GM21515 (cell line): ENCODE results near the gene SHLD2.
"Not testable (repeated sequence)": the region's sequence is repeated elsewhere in the genome, so short reads cannot be mapped to it uniquely, and the experiment has no call there.

Source experiments
- ATAC-seq: cut with Tn5 transposase; IDR thresholded peaks from one replicate; pipeline ENCODE4 v1.9.1; 2021; ENCODE audit not compliant: unreplicated experiment

Gene SHLD2

DNA sequence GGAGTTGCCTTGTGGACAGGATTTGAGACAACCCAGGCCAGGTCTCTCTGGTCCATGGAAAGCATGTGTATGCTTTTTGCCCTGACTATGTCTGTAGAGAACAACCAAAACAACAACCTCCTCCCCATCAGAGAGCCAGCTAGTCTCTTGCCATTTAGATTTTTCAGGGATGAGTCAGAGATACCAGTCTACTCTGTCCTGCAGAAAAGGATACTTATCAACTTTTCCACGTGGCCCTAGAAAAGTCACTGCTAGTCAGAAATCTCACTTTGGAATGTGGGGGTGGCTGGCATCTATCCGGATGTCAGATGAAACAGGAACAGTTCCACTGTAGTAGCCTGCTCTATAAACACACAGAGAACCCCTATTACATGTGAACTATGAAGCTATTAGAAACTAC, 116.8 kb downstream of the SHLD2 start:
- not testable (repeated sequence) for ATAC-seq

DNA sequence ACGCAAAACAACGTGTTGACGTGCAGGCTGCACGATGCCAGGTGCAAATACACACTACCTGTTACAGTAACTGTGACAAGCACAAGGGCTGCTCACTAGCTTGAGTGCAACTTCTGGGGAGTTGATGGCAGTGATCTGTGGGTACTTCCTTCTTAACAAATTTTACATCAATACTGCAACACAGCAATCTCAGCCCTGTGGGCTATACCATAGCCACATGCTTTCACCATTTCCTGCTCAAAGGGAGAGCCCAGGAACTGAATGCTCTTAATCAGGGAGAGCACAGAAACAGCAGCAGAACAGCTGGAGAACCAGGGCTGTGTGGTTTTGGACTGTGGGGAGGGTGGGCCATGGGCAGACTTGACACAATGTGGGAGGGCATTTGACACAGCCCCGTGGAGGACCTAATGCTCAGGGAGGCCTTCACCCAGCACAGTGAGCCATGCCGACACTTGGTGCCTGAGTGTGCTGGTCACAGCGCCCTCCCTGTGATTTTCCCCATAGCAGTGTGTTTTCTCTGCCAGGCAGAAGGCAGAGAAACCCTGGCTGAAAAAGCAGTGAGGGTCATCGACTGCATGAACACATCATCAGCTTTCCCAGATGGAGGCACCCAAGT, 118.3 kb downstream of the SHLD2 start:
- not testable (repeated sequence) for ATAC-seq

DNA sequence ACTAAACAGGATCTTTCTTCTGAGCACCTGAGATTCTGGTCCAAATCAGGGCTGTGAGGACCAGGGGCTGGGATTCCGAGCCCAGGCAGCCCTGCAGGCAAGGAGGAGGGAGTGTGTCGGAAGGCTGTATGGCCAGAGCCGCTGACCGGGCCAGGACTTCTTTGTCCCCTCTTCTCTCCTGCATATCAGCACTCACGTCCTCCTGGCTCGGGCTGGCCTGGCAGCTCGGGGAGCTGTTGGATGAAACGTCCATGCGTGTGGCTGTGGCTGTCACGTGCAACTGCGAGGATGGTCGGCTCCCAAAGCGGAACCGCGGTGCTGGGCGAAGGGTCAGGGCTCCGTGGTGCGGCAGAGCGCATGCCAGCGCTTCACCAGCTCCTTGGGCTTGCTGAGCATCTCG, 118.8 kb downstream of the SHLD2 start:
- not testable (repeated sequence) for ATAC-seq

DNA sequence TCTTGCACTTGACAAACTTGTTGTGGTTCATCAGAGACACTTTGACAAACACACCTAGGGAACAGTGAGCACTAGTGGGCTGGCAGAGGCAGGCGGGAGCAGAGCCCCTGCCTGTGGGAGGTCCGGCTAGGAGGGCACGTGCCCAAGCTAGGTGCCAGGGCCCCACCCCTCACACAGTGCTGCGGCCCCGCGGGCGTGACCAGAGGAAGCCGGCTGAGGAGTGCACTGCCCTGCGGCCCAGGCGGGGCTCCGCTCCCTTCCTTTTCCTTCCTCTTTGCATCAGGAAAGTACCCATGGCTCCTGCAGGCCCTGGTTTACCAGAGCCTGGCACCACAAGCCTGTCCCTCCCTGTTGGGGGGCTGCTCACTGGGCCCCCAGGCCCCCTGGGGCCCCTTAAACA, 121.1 kb downstream of the SHLD2 start:
- ATAC-seq, result not testable (repeated sequence)

DNA sequence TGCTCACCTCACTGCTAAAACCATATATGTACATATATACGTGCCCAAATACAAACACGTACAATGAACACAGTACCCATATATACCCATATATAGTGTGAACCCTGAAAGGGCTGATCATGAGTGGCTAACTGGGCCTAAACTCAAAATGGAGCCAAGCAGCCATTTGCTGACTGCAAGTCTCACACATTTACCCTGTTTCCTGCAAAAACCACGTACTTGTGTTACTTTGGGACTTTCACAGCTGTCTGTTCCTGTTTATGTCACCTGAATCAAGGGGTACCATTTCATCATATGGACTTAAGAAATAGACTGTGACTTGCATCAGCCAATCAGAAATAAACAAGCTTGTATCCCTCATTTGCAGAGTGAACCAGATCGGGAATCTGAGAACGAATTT, 124.4 kb downstream of the SHLD2 start:
- not testable (repeated sequence) for ATAC-seq

DNA sequence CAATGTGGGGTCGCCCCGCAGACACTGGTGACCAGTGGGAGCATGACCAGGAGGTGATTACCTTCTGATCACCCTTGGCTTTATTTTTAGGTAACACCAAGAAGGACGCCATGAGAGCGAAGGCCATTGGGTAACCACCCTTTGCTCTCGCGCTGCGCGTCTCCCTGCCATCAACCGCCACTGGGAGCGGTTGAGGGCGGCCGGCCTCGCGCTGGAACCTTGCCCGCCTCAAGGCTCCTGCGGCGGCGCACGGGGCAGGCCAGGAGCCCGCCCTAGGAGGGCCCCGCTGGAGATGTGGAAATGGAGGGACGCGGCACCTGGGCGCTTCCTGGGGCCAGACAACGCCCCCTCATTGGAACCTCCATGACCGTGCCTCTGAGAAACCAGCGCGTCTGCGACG, 127.8 kb downstream of the SHLD2 start:
- ATAC-seq, result not testable (repeated sequence)

DNA sequence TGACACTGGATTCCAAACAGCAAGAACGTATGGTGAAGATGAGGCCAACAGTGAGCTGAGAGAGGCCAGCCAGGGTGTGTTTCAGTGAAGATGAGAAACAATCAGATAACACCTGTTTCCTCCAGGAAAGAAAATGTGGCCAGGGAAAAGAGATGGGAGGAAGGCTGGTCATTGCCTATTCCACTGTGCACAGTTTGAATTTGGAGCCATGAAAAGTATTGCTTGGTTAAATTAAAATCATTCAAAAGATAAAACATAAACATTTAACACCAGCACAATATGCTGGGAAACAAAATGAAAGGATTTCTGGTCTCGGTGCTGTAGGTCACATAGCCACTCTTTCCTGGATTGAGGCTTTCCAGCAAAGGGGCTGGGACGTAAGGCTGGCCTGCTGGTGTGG, 130.1 kb downstream of the SHLD2 start, which contains the start of gene NUTM2A:
Gene NUTM2A, plus strand, starts transcription at position 301 of the 400 bp plus-strand sequence. CDS start 383 bp downstream, outside the sequence.
- not testable (repeated sequence) for ATAC-seq

DNA sequence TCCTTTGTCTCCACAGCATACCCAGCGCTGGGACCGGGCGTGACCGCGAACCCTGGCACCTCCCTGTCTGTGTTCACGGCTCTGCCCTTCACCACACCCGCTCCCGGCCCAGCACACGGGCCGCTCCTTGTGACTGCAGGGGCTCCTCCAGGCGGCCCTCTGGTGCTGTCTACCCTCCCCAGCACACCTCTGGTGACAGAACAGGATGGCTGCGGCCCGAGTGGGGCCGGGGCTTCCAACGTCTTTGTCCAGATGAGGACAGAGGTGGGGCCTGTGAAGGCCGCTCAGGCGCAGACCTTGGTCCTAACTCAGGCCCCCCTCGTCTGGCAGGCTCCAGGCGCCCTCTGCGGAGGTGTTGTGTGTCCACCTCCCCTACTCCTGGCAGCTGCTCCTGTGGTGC, 133.2 kb downstream of the SHLD2 start:
- not testable (repeated sequence) for ATAC-seq

DNA sequence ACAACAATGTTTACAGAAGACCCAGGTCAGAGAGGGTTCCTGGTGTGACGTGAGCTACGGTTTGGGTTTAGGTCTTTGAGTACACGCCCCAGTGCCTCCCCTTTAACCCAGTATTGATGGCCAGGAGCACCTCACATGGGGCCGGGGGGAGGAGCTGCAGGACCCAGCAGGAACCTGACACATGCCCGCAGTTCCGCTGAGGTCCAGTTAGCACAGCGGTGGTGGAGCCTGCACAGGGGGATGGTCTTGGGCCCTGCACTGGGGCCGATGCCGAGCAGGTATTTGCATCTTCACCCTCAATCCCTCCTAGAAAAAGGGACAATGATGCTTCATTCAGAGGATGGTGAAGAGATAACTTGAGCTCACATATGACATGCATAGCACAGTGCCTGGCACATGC, 134.2 kb downstream of the SHLD2 start:
- ATAC-seq, result not testable (repeated sequence)

DNA sequence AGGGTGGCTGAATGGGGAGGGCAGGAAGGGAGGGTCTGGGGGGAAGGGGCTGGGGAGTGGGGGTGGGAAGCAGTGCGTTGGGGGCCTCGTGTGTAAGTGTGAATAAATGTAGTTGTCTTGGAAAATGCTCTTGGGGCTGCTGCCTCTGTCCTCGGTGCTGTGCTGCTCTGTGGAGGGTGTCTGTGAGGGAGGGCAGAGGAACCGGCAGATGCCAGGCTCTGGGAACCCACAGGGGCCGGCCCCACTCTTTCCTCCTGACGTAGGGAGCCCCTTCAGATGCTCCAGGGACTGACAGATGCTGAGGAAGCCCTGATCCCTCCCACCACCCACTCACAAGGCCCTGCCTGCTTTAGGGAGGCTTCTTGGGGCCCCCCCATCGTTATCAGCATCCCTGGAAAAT, 139.8 kb downstream of the SHLD2 start:
- not testable (repeated sequence) for ATAC-seq

DNA sequence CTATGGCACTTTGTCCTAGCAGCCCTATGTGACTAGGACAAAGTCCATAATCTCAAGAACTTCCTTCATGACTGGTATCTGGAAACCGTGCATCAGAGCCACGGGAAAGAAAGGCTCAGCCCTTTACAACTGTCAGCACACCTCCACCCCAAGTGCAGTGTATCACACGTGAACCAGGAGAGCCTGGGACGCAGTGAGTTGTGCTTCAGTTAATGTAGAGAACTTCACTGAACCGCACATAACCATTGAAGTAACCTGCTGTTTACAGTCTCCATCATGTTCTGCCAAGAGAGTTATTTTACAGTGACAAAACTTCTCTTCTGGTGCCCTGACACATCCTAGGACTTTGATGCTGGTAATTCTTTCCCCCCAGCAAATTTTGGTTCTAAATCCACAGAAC, 142.2 kb downstream of the SHLD2 start:
- not testable (repeated sequence) for ATAC-seq

DNA sequence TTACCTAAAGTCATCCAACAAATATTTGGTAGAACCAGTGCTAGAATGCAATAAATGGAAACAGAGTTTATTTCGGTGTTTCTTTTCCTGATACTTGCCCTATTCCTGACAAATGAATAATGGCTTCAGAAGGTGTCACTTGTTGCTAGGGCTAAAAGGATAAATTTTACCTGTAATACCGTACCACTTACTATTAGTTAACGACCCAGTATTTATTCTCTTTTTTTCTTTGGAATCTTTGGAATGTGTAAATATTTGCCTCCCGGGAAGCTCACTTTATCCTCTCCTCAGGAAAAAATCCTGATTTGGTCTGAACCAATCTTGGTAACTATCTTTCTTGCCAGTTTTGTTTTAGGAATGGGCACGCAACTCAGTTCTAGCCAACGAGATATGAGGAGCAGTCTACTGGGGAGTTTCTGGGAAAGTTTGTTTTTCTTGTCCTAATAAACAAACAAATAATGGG, 144.4 kb downstream of the SHLD2 start:
- not testable (repeated sequence) for ATAC-seq
